Stimulated activated CD4-positive, alpha-beta T cell treated with anti-CD3 and anti-CD28 coated beads, TNF-alpha, amount 100 ng/mL, for 48 hours (primary cell): ENCODE measurements around the gene ATP10B.

ENCODE experiments used
- DNase-seq, 3 donors: peaks; one replicate each; pipeline ENCODE4 v3.0.0-alpha.2; 2020; ENCODE audit warnings: low read depth in 3 of 3

The ATP10B gene

DNA sequence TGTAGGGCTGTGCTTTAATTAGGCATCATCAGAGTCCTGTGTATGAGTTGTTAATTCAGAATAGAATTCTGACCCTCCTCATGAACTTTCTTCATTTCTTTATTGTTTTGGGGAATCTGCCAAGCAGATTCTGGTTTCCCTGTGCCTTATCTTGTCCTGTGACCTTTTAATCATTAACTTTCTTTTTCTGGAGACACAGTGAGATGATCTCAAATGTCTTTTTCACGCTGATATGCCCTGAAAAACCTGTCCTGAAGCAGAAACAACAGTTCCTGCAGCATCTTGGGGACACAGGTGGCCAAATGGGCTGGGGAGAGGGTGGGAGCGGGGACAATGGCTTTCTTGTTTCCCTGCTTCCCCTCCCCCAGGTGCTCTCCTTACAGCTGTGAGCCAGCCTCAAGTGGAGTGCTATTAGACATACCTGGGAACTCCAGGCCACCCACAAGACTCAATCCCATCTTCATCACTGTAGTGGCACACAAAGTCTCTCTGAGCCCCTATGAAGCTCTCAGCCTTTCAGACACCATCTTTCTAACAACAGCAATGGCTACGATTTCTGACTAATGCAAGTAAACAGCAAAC is 213.8 kb downstream of the ATP10B start:
- no peak for DNase-seq

DNA sequence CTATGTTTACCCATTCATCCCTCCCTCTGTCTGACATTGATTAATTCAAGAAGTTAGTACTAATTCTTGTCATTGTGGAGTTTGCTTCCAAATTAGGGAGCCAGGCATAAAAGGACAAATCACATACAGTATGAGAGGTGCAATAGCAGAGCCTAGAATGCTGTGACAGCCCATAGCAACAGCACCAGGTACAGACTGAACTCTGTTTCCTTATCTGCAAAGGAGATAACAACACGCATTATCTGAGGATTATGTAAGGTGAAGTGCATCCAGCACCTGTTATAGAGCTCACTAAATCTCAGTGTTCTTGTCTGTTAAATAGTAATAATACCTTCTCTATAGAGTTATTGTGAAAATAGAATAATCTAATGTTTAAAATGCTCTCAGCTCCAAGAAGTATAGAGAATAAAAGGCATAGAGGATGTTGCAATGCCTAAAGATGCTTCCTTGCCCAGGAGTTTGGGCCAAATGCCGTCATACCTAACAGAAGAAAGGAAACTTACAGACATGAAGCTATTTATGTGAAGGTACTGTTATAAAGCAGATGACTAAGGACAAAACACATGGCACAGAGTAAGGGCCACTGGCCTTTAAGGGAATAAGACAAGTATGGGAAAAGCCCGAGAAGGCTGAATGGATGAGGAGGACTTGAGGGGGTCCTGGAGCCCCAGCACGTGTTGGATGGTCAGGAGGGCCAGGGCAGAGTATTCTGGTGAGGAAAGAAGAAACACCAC is 214.5 kb downstream of the ATP10B start:
- DNase-seq, result no peak

DNA sequence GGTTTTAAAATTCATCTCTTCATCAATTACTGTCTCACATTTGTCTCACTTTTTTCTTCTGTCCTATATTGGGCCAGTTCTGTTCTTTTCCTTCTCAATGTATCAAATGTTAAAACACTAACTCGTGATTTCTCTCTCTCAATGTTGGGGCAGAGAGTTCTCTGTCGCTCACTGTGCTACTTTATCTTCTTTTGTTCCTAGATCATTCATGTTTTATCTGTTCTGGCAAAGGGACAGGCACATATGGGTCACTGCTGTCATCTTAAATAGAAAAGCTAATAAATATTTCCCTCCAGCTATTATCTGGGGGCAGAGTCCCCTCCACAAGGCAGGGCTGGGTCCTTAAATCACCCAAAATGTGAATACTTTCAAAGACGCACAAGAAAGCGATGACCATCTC is 216.3 kb downstream of the ATP10B start:
- no peak for DNase-seq

DNA sequence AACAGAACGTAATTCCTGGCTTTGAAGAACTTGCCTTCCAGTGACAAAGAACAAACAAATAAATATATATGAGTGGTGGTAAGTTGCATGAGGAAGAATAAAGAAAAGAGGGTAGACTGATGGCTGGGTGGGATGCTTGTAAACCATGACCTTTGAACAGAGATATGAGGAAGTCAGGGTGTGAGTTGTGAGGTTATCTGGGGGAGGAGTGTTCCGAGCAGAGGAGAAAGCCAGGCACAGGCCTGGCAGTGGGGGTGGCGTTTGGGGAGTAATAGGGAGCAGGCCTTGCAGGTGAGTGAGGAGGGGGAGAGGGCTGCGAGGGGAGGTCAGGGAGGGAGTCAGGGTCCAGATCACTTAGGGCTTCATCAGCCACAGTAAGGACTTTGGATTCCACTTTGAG is 217.0 kb downstream of the ATP10B start:
- DNase-seq, result no peak

DNA sequence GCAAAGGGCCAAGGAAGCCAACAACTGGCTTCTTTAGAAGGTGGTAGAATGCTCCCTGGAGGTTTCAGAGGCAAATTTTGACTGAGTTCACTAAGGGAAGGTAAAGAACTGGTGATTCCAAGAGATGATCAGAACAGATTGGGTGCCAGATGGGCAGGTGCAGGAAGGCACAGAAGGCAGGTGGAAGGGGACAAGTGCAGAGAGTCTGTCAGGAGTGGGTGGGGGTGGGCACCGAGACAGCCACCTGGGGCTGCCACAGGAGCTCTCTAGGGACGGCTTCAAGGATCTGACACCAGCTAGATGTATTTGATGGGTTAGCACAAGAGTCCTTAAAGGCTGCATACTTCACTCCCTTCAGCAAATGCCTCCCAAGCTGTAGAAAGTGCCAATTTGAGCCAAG is 223.0 kb downstream of the ATP10B start:
- no peak for DNase-seq

DNA sequence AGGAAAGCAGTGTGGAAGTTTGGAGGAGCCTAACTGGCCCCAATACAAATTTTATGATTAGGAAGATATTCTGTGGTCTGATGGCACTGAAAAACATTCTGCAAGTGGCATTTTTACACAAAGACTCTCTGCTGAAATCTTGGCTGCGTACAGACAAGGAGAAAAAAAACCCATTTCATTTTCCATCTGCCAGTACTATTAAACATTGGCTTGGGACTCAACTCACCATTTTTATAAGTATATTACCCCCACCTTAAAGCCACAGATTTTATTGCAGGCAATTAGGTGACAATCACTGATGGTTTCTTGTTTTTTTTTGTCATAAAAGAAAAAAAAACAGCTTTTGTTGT is 223.4 kb downstream of the ATP10B start:
- no peak for DNase-seq

DNA sequence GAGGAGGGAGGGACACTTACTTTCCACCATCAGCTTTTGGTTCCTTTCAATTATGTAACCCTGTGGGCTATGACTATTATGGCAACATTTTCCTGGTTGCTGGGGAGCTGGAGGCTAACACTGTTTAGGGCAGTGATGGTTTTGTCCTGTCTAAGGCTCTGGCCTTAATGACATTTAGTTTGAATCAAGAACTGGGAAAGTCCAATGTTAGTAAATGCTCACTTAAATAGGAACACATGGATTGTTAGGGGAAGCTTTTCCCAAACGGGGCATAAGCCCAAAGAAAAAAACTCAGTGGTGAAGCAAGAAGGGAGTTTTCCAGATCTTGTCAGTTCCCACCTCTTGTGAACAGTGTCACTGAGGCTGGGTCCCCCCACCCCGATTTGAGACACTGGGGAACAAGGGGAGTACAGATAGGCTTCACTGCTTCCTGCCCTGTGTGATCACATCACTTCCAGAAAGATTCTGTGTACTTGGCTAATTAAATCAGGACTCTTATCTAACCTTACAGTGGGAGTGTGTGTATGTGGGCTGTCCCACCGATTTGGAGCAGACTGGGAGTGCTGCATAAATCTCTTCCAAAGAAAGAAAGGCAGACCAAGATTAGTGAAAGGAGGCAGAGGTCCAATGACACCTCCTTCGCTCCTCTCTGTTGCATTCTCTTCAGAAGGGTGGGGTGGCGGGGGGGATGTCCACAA is 223.9 kb downstream of the ATP10B start:
- no peak for DNase-seq

DNA sequence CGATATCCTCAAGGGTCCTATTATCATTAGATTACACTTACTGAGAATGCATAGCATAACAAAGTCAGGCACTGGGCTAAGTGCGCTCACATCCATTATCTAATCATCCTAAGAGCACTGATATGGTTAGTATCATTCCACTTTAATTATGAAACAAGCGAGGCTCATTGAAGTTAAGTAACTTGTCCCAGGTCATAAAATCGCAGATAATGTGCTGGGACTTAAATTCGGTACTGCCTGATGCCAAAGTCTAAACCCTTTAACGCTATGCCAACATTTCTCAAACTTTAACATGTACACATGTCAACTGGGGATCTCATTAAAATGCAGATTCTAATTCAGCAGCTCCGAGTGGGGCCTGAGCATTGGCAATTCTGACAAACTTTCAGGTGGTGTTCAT is 225.7 kb downstream of the ATP10B start:
- DNase-seq, result no peak

DNA sequence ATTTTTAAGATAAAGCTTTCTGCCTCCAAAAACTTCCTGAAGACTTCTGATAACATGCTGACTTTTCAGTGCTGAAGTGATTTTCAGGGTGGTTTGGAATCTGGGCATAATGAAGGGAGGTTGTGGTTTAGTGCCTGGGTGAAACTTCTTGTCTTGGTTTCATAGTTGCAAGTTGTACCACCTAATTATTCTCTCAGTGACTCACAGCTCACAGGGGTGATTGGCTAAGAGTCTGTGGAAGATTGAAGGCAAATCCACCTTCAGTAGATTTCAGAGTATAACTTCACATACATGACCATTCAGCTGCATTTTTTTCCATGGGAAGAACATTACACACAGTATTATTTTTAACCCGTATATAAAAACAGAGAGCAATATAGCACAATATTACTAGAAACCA is 230.5 kb downstream of the ATP10B start:
- no peak for DNase-seq

DNA sequence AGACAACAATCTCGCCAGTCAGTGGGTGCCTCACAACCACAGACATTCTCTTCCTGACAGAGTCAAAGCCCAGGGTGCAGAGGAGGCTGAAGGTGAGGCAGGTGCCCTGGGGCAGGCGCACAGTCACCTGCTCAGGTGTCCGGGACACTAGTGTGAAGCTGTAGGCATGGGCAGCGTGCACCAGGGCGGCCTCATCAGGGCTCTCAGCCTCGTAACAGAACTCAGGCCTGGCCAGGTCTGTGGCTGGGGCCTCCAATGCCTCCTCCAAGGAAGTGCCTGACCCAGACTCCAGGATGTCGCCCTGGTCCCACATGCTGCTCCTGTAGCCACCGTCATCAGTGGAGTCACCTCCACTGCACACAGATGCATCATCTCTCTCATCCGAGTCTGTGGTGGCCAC is 231.6 kb downstream of the ATP10B start:
- no peak for DNase-seq

DNA sequence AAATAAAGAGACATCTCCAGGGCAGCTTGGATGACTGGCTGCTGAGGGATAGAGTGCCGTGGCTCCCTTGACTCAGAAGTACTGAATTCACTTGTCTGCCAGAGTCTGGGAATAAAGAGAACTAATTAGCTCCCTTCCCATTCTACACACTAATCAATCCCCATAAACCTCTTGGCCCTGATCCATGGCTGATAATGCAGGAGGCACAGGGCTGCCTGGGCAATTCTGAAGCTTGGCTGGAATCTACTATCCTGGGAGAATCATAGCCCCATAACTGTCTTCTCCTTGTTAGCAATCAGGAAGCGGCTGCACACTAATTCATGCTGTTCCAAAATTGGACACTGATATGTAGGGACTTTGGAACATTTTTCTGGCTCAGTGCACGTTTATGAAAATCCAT is 232.6 kb downstream of the ATP10B start:
- DNase-seq, result no peak

DNA sequence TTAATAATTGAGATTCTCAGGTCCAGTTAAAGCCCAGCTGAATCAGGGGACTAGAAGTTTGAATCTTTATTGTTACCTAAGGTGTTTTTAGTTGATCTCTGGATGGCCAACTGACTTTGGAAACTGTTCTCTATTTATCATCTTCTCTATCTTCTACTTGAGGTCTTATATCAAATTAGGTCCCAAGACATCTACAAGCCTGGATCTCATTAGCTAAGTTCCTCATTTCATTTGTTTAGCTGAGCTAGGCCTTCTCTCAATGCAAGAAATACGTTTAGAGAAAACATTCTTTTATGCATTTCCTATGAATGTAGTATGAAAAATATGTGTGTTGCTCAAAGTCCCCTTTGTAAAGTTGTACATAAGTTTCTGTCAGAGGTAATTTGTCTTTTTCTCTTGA is 233.7 kb downstream of the ATP10B start:
- no peak for DNase-seq

DNA sequence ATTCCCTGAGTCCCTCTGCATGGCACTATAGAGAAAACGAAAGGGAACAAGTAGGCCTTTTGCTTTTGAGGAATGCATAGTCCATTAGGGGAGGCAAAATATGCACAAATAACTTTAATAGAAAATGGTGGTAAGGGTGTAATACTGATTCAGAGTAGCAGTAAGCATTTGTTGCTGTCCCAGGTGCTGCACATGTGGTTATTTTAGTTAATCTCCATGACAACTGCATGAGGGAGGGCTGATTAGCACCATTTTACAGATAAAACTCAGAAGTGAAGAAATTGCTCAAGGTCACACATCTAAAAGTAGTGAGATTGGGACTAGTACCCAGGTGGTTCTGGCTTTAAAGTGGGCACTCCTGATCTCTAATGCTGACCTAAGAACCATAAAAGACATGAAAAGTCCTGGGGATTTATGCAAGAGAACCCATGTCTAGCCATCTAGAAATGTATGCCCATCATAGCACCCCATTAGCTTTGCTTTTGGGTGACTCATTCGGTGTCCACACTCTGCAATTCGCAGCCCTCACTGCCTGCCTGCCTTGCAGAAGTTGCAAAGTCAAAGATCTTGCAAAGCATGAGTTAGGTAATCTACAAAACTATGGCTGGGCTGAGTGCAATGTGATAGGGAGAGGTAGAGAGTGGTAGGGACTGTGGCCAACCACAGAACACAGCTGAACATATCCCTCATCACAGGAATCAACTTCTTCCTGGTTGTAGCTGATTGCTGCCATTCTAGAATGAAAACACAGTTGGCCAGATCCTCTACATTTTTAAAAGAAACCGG is 235.1 kb downstream of the ATP10B start:
- no peak for DNase-seq

DNA sequence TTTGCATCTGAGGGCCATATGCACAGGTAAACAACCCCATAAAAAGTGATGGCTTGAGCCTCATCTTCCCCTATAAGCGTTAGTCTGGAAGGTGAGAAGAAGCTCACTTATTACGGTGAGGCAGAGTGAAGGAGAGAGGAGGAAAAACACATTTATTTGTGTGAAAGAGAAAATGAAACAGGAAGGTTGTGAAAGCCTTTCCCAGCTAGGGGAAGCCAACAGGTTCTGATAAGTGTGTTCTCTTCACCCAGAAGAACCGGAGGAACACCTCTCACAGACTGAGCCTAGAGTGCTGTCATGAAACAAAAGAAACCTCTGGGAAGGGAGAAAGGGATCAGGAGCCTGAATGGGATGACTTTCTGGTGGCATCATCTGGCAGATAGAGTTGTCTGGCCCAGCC is 237.9 kb downstream of the ATP10B start:
- DNase-seq, result no peak

DNA sequence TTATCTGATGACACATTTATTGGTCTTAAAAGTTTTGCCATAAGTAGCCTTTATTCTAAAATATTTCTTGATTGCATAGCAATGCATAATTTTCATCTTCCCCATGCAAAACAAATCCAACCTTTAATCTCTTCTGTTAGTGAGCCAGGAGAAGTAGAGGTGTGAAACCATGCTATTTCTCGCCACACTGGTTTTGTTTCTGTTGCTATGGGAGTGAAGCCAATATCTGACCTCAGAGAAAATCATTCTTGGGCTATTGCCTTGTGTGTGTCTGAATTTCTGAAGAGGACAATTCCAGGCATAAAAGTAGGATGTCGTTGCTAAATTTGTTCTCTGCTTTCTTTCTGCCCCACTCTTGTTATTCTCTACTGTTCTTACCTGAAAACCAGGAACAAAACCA is 246.7 kb downstream of the ATP10B start:
- DNase-seq, result no peak

DNA sequence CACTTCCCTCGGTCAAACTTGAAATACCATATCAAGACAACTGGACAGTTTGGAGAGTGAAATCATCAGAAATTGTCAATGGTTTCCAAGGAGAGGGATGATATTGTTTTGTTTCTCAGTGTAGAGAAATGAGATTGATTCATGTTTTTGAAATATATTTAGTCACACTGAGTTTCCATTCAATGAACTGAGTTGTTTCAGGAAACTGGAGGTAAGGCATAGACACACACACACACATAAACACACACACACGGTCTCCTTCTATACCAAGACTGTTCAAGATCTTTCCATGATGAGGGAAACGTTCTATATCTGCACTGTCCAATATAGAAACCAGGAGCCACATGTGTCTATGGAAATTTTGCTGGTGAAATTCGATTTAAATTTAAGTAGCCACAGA is 247.5 kb downstream of the ATP10B start:
- no peak for DNase-seq

DNA sequence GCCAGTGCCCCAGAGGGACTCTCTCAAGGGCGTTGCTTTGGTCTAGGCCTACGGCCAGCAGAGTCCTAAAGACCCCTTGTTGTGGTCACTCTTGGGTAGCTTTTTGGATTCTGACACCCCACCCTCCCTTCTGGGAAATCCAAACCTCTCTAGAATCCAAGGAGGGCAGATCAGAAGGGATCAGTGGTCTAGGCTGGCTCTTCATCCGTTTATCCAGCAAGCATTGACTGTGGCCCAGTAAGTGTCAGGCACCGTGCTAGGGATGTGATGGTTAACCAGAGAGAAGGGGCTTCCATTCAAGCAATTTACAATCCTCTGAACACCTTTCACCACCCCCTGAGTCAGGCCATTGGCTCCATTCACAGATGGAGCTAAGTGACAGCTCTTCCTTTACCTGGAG is 249.3 kb downstream of the ATP10B start:
- no peak for DNase-seq

DNA sequence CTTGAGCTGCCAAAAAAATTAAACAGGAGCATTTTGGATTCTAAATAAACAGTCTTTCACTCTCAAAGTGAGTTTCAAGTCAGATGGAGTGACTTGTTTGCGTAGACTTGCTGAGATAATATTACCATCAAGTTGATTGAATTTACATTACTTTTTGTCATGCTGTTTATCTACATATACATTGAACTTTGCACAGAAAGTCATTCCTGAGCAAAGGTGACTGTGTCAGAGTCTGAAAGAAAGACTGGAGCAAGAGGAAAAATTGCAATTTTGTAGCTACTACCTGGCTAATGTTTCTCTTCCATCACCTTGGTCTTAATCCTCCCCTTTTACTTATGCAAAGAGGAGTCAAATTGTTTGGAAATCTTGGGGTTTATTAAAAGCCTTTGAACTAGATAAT is 251.0 kb downstream of the ATP10B start:
- no peak for DNase-seq

DNA sequence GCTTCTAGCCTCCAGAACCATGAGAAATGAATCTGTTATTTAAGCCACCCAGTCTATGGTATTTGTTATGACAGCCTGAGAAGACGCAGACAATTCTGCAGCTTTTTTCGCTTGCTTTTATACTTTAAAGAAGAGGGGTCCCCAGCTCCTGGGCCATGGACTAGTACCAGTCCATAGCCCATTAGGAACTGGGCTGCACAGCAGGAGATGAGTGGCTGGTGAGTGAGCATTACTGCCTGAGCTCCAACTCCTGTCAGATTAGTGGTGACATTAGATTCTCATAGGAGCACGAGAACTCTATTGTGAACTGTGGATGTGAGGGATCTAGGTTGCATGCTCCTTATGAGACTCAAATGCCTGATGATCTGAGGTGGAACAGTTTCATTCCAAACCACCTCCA is 278.7 kb downstream of the ATP10B start:
- DNase-seq, result no peak

DNA sequence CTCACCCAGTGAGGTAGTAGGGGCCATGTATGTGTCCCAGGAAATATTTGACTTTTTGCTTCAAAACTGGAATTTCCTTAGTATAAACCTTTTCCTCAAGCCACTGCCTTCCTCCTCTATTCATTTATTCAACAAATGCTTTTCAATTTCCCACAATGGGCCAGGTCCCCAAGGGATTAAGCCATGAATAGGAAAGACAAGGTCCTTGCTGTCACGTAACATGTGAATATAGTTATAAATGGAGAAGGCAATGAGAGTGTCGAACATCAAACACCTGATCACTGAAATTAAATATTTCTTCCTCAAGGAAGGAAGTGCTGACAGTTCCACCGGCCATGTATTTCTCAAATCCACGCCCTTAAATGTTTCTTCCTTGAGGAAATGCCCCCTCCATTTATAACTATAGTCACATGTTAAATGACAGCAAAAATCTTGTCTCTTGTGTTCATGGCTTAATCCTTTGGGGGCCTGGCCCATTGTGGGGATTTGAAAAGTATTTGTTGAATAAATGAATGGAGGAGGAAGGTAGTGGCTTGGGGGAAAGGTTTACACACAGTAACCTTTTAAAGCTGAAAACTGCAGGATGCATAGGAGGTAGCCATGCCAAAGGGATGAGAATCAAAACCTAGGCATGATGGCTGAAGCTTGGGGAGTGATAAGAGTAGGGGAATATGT is 284.8 kb downstream of the ATP10B start:
- no peak for DNase-seq

DNA sequence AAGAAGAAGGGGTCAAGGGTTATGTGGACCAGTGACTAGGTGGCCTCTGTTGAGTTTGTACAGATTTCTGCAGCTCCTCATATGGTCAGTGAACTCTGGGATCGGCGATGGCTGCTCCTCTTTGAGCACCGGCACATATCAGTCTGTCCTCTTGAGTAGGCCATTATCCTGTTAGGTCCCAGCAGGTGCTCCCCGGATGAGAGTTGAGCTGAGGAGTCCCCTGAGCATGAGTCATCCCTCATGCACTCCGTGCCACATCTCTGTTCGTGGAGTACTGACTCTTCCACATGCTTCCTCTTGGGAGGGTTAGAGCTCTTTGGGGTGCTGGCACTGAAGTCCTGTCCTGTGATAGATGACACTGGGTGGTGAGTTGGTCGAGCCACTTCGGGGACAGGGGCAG is 286.6 kb downstream of the ATP10B start:
- no peak for DNase-seq

DNA sequence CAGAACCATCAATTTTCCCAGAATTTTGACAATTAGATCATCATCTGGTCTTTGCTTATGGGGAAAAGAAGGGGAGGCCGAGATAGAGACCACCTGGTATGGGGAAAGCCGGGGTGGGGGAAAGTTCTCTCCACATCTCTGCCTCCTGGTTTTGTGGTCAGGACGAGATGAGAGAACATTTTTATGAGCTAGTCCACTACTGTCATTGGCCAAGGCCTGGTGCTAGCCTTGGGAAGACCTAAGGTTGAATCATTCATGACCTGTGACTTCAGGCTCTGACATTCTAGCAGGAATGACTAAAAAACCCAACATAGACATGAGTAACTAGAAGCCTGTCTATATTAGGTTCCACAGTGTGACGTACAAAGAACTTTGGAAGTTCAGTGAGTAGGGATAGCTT is 295.2 kb downstream of the ATP10B start:
- no peak for DNase-seq
